CD1c-positive myeloid dendritic cell (primary cell): ENCODE measurements around the gene CIZ1.

ENCODE experiments used
- DNase-seq: peaks from one replicate; pipeline ENCODE4 v3.0.0-alpha.2; 2016; ENCODE audit errors: extremely low spot score

The CIZ1 gene

DNA sequence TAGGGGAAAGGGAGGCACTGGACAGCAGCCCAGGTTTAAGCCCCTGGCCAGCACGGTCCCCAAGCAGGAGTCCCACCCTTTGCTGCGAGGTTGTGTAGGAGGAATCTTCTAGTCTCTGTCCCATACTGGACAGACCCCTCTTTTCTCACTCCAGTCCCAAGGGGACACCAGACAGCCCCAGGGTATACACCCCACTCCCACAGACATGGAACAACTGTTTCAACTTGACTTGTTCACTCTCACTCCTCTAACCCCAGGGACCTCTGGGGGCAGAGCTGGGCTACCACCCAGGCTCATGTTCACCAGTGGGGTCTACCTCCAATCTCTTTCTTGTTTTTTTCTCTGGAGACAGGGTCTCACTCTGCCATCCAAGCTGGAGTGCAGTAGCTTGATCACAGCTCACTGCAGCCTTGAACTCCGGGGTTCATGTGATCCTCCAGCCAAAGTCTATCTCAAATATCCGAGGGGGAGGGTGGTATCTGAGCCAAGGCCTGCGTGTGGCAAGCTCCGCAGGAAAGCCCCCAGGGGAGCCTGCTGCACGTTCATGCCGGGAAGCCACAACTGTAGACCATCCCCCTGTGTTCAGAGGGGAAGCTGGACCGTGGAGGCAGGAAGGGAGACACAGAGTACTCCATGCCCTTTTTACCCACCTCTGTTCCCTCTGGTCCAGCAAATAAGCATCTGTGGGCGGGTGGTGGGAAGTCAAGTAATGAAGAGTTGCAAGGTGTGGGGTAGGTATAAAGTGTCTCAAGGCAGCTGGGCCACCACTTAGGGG, 65.6 kb downstream of the CIZ1 start:
- no peak for DNase-seq

GRCh38 chr9:128124873-128125579, 66.3 kb downstream of the CIZ1 start:
- peak; percentile 77 for DNase-seq

DNA sequence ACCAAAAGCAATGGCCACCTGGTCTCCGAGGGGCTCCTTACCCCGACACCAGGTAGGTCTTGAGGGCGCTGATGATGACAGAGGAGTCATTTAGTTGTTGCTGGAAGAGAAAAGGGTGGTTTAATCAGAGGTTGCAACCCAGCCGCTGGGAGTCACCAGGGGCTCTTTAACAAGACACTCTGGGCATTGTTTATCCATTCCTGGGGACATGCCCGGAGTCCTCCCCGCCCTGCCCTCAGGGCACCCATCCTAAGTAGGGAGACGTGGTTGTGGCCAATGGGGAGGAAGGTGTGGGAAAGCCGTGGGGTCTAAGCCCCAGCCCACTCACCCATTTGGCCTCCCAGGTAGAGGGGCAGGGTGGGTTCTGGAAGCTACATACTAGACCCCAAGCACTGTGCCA, 66.9 kb downstream of the CIZ1 start:
- no peak for DNase-seq

DNA sequence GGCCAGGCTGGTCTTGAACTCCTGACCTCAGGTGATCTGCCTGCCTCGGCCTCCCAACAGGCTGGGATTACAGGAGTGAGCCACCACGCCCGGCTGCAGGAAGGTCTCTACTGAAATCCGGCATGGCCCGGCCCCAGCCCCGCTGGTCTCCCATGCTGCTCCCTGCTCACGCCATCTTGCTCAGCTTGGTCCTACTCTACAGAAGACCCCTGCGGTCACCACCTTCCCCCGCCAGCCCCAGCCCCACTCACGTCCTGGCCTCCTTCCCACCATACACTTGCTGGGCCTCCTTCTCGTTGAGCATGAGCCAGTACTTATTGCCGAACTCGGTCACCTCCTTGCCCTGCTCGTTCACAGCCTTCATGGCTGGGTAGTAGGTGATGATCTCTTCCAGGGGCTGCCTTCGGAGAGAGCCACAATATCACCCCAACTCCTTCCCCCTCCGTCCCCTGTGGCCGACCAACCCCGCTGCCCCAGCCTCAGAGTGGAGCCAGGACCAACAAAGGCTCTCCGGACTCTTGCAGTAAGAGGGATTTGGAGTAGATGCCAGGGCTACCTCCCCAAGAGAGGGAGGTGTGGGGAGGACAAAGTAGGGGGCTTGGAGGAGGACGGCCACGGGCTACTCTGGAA, 67.8 kb downstream of the CIZ1 start:
- DNase-seq = no peak

- DNase-seq = no peak
Observed at GRCh38 chr9:128122809-128123175, 68.6 kb downstream of the CIZ1 start.

DNA sequence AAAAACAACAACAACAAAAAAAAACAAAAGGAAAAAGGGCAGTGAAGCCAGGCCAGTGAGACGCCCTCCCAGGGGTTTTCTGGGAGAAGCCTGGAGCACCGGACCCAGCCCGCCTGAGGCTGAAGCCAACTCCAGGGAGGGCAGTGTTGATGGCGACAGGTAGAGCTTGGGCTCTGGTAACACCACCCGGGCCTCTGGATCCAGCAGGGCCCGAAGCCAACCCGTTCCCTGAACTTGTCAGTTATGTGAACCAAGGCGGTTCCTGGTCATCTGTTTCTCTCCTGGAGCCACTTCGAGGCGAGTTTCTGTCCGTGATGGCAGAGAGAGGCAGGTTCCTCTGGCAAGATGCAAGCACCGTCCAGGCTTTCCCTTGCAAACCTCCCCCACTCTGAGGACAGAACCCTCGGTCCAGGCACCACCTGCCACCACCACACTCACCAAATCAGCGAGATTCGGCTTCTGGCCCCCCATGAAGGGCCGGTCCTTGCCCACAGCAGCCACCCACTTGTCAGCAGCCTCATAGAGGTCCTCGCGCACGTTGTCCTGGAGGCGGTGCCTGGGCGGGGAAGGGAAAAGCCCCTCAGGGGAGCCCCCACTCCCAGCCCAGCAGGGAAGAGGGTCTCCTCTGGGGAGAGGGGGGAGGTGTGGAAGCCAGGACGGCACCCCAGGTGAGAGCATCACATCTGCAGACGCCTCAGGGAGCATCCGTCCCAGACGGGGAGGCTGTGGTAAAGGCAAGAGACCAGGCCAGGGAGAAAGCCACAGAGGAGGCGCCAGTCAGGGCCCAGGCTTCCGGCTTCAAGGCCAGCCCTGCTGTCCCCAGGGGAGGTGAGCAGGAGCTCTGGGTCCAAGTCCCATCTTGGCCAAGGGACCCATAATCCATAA, 69.2 kb downstream of the CIZ1 start:
- no peak for DNase-seq

DNA sequence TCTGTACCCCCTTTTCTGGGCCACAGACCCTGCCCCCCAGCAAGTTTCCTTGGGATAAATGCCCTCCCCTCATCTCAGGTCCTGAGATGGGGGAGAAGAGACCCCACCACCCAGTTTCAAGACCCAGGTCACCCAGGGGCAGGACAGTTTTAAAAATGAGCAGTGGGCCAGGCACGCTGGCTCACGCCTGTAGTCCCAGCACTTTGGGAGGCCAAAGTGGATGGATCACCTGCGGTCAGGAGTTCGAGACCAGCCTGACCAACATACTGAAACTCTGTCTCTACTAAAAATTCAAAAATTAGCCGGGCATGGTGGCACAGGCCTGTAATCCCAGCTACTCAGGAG, 69.9 kb downstream of the CIZ1 start:
- DNase-seq = no peak

GRCh38 chr9:128120741-128121465, 70.5 kb downstream of the CIZ1 start:
- no peak for DNase-seq

- DNase-seq = no peak
Observed at GRCh38 chr9:128120061-128120740, 71.2 kb downstream of the CIZ1 start.

- DNase-seq = no peak
Observed at GRCh38 chr9:128118971-128119665, 72.3 kb downstream of the CIZ1 start.

- DNase-seq = no peak
Observed at GRCh38 chr9:128118472-128118857, 72.9 kb downstream of the CIZ1 start.

DNA sequence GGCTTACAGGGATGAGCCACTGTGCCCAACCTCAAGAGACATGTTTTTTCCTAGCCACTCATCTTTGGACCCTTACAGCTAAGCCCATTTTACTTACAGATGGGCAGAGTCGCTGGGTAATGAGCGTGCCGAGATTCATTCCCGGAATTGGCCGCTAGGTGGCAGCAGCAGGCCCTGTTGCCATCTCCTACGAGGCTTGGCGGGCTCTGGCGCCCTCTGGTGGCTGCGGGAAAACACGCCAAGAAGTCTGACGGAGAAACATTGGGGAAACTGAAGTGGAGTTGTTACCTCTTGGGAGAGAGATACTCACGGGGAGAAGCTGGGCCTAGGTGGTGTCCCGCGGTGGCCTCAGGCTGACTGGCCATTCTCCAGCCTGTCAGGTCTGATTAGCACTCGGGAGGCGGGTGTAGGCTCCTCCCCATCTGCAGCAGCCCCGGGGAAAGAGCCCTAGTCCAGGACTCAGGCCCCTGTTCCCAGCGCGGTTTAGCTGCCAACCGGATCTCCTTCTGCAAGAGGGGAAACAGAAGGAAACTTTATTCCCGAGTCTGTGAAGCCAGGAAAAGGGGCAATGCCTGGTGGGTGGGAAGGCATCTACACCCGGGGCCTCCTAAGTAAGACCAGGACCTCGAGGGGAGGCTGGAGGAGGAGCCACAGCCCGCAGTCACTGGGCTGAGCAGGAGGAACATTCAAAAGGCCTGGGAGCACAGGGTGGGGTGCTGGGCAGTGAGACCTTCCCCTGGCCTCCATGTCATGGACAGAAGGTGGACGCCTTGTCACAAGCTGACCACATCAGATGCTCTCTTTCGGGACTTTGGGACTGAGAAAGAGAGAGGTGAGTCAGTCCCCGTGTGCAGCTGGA, 73.5 kb downstream of the CIZ1 start:
- DNase-seq = peak; percentile 98

DNA sequence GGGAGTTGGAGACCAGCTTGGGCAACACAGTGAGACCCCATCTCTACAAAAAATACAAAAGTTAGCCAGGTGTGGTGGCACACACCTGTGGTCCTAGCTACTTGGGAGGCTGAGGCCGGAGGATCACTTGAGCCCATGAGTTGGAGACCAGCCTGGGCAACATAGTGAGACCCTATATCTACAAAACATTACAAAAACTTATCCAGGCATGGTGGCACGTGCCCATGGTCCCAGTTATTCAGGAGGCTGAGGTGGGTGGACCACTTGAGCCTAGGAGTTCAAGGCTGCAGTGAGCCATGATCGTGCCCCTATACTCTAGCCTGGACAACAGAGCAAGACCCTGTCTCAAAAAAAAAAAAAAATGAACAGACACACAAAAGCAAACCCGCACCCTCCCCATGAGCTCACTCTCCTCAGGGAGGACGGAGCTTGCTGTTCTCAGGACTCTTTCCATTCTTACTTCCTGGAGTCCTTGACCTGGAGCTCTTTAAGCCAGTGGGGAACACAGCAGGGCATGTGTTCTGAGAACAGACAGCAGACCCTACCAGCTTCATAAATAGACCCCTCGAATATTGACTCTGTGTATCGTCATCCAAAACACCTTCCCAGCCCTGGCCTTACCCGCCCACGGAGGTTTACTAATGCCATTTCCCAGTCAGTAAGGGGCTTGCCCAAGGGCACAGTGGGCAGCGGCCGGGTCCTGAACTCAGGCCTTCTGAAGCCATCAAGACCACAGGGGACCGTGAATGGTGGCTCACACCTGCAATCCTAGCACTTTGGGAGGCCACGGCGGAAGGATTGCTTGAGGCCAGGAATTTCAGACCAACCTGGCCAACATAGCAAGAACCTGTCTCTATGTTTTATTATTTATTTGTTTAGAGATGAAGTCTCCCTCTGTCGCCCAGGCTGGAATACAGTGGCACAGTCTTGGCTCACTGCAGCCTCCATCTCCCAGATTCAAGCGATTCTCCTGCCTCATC, 75.0 kb downstream of the CIZ1 start:
- DNase-seq = no peak
